Measurements from ENCODE around the gene HIC1. TPM values are rescaled to one million over a fixed set of nuclear protein-coding genes. Genes with fewer than 3 reads are reported as not detected.
A peak's percentile ranks its signal among the peaks of the same experiment; 100 is the strongest.

HIC1 gene, protein sequence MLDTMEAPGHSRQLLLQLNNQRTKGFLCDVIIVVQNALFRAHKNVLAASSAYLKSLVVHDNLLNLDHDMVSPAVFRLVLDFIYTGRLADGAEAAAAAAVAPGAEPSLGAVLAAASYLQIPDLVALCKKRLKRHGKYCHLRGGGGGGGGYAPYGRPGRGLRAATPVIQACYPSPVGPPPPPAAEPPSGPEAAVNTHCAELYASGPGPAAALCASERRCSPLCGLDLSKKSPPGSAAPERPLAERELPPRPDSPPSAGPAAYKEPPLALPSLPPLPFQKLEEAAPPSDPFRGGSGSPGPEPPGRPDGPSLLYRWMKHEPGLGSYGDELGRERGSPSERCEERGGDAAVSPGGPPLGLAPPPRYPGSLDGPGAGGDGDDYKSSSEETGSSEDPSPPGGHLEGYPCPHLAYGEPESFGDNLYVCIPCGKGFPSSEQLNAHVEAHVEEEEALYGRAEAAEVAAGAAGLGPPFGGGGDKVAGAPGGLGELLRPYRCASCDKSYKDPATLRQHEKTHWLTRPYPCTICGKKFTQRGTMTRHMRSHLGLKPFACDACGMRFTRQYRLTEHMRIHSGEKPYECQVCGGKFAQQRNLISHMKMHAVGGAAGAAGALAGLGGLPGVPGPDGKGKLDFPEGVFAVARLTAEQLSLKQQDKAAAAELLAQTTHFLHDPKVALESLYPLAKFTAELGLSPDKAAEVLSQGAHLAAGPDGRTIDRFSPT
- total RNA-seq, result 97.9 to 99.3 TPM (median 98.9 TPM) in 3 replicates

GRCh38 chr17:2054512-2055291, at the start of gene HIC1:
TSS of gene HIC1 (plus strand) at chr17:2055103. CDS start at chr17:2056691, 1,588 bp downstream.
- Mint-ChIP-seq H3K4me1 (peaks cover 25% of the 10 kb centered on the region), H3K9me3 (no peaks in the 10 kb centered on the region), H3K36me3 (peaks cover 5% of the 10 kb centered on the region), H3K27me3 (ENCODE audit: low read depth) (peaks cover 23% of the 10 kb centered on the region), H3K4me3 (peak within 1 kb of the TSS; percentile 72), H3K27ac (peak within 1 kb of the TSS; percentile 67)
- DNase-seq (ENCODE audit: low spot score in 2 of 2, unreplicated experiment in 2 of 2), result peak; percentile 80 to 91
- peak; percentile 96 for TF ChIP-seq CTCF (IDR thresholded peaks at IDR 0.05; ENCODE audit: unreplicated experiment)

- no peak for TF ChIP-seq CTCF (IDR thresholded peaks at IDR 0.05; ENCODE audit: unreplicated experiment)
- DNase-seq (ENCODE audit: low spot score in 2 of 2, unreplicated experiment in 2 of 2), result no peak
- Mint-ChIP-seq H3K4me3 (no peak overlapping the region), H3K27me3 (ENCODE audit: low read depth) (peaks cover 3% of the 10 kb centered on the region), H3K4me1 (peaks cover 12% of the 10 kb centered on the region), H3K9me3 (peaks cover 4% of the 10 kb centered on the region), H3K27ac (no peak overlapping the region), H3K36me3 (no peaks in the 10 kb centered on the region)
Measured at GRCh38 chr17:2008332-2009126, 46.4 kb upstream of the HIC1 start.

- H3K27ac Mint-ChIP-seq, result no peak overlapping the region
- DNase-seq (ENCODE audit: low spot score in 2 of 2, unreplicated experiment in 2 of 2), result no peak
- H3K9me3 Mint-ChIP-seq, result peaks cover 4% of the 10 kb centered on the region
- no peaks in the 10 kb centered on the region for H3K36me3 Mint-ChIP-seq
- H3K4me3 Mint-ChIP-seq, result no peak overlapping the region
- H3K27me3 Mint-ChIP-seq (ENCODE audit: low read depth), result peaks cover 9% of the 10 kb centered on the region
- peaks cover 12% of the 10 kb centered on the region for H3K4me1 Mint-ChIP-seq
- TF ChIP-seq CTCF (IDR thresholded peaks at IDR 0.05; ENCODE audit: unreplicated experiment), result no peak
Measured at GRCh38 chr17:2009737-2010136, 45.2 kb upstream of the HIC1 start.

DNA sequence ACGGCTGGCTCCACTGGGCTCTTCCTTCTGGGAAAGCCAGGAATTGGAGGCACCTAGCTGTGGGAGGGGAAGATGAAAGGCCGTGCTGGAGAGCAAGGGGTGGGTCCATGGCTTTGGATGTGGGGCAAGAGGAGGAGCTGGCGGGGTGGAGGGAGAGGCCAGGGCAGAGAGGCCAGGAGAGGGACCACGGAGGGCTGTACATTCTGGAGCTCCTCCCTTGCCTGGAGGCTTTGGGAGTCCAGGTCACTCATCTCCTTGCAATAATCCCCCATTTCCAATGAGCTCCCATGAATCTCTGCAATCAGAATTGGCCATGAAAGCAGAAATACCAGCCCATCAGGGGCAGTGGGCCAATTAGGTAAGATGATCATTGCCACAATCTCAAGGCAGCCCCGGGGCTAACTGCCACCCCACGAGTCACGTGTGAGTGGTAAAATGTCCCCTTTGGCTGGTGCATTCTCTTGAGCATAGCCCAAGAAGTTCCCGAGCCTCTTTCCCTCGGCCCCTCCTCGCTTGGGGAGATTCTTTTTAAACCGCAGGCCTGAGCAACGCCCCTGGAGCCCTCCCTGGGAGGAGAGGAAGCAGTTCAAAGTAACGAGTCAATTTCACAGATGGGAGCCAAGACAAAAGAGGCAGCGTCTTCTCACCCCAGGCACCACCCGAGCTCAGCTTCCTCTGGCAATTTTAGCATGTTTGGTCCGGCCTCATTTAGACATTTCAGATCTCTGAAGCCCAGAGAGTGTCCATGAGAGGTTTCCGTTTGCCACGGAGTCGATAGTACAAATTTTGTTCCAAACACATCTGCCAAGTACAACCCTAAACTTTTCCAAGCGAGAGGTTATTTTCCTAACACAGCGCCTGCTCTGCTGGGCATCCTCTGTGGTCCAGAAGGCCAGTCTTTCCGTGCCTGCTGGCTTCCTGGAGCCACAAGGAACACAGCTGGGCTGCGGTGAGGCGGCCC, 43.2 kb upstream of the HIC1 start:
- H3K27me3 Mint-ChIP-seq (ENCODE audit: low read depth), result peaks cover 19% of the 10 kb centered on the region
- no peak for DNase-seq (ENCODE audit: low spot score in 2 of 2, unreplicated experiment in 2 of 2)
- no peaks in the 10 kb centered on the region for H3K36me3 Mint-ChIP-seq
- no peak for TF ChIP-seq CTCF (IDR thresholded peaks at IDR 0.05; ENCODE audit: unreplicated experiment)
- peaks cover 4% of the 10 kb centered on the region for H3K9me3 Mint-ChIP-seq
- H3K4me3 Mint-ChIP-seq, result no peak overlapping the region
- H3K4me1 Mint-ChIP-seq, result peaks cover 12% of the 10 kb centered on the region
- no peak overlapping the region for H3K27ac Mint-ChIP-seq
